ENCODE data around the gene CASKIN1.
"Not testable (repeated sequence)": the region's sequence is repeated elsewhere in the genome, so short reads cannot be mapped to it uniquely, and the experiment has no call there.

CASKIN1 gene

DNA sequence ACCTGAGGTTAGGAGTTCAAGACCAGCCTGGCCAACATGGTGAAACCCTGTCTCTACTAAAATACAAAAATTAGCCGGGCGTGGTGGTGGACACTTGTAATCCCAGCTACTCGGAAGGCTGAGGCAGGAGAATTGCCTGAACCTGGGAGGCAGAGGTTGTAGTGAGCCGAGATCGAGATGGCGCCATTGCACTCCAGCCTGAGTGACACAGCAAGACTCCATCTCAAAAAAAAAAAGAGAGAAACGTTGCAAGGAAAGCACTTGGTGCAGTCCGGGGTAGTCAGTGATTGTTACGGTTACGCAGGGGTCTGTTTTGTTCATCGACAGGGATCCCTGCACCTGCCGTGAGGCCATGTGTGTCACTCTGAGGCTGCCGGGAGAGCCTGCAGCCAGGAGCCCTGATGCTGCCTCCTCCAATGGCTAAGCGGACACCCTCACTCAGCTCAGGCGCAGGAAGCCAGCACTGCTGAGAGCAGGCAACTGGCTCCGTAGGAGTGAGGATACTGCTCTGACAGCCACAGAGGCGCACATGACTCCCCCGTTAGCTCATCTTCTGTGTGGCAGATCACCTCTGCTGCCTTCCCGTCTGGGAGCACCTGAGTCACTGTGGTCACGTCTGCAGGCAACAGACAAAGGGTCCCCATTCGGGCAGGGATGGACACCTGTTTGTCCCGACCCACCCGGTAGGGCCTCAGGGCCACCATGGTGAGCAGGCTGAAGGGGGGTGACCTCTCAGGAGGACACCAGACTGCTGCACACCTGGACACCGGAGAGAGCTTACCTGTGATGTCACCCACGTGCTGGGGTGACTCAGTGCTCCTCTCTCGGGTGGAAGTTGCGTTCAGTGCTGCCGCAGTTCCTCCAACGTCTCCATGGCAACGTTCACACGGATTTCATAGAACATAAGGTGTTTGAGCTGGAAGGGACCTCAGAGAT is 53.2 kb downstream of the CASKIN1 start:
- DNase-seq (no peak), ATAC-seq (peak; percentile 22)

DNA sequence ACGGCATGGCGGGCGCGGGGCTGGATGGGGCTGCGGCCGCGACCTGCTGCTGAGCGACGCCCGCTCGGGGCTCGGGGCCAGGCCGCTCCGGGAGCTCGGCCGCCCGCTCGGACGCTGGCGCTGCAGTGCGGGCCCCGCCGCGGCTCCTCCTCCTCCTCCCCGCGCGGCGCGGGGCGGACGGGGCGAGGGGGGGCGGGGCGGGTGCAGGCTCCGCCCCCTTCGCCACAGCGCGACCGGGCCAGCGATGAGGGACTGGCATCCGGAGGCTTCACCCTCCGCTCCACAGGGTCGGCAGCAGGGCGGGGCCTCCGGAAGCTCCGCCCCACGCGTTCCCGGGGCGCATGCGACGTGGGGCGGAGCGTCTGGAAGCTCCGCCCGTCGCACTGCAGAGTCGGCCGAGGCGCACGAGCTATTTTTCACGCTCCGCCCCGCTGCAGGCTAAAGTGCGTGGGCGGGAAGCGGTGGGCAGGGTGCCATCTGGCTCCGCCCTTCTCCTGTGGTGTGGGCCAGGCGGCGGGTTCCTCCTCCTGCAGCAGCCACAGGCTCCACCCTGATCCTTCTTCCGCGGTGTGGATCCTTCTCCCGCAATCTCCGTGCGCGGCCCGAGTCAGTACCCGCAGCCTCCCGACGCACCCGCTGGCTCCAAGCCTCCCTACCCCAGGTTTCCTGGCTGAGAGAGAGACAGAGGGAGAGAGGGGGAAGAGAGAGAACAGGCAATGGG is 60.5 kb downstream of the CASKIN1 start, which contains the start of gene PKD1:
Gene PKD1, minus strand, starts transcription at position 129 of the 721 bp plus-strand sequence. CDS start 209 bp downstream, outside the sequence.
- ATAC-seq (peak; percentile 86), DNase-seq (peak; percentile 100)

DNA sequence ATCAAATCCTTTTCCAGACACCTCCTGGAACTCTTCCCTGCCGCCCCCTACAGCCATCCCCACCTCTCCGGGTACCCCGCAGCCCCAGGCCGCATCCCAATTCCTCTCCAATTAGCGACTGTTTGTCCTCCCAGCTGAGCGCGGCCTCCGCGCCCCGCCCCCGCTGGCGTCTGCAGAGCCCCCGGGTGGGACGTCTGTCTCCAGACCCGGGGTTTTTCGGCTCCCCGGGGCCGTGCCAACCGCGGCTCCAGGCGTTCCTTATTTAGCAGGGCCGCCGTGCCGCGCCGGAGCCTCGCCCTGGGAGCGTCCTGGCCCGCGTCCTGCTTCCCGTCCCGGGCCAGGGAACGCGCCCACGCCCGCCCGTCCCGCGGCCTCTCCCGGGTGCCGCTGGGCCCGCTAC is 61.3 kb downstream of the CASKIN1 start:
- not testable (repeated sequence) for ATAC-seq, DNase-seq

- DNase-seq, ATAC-seq: not testable (repeated sequence)
Observed at GRCh38 chr16:2133797-2134196, 62.6 kb downstream of the CASKIN1 start.

GRCh38 chr16:2129890-2130447 is 66.4 kb downstream of the CASKIN1 start:
- not testable (repeated sequence) for DNase-seq, ATAC-seq

DNA sequence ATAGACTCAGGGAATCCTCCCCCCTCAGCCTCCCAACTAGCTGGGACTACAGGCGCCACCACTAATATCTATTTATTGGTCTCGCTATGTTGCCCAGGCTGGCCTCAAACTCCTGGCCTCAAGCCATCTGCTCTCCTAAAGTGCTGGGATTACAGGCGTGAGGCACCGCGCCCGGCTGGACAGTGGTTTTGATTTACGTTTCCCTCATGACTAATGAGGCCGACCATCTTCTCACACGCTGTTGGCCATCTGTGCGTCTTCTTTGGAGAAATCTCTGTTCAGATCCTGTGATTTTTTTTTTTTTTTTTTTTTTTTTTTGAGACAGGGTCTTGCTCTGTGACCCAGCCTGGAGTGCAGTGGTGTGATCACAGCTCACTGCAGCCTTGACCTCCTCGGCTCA is 67.2 kb downstream of the CASKIN1 start:
- not testable (repeated sequence) for DNase-seq, ATAC-seq

GRCh38 chr16:2127630-2128280 is 68.7 kb downstream of the CASKIN1 start:
- not testable (repeated sequence) for ATAC-seq, DNase-seq
